Uterus (tissue), 4 donors: ENCODE measurements around the gene SBF2. TPM values are rescaled to one million over a fixed set of nuclear protein-coding genes. Genes with fewer than 3 reads are reported as not detected.

Experiments used
- DNase-seq, 2 donors: peaks; one replicate each; pipeline ENCODE4 v3.0.0-alpha.2; 2019 to 2020
- H3K27ac ChIP-seq, 2 donors: fragments of 200-600 bp; sonication (generic); 1 replicate in 1 of 2; 2 replicates in 1 of 2; pipeline ENCODE4 v1.5.1; 2016 to 2018
- H3K27me3 ChIP-seq, 2 donors: fragments of 200-600 bp; sonication (generic); one replicate each; pipeline ENCODE4 v1.5.1; 2018 to 2019; ENCODE audit warnings: control low read depth in 1 of 2
- H3K36me3 ChIP-seq, 2 donors: fragments of 200-600 bp; sonication (generic); one replicate each; pipeline ENCODE4 v1.5.1; 2019; ENCODE audit warnings: control low read depth in 1 of 2
- H3K4me1 ChIP-seq, 2 donors: fragments of 200-600 bp; sonication (generic); one replicate each; pipeline ENCODE4 v1.5.1; 2018 to 2019; ENCODE audit warnings: control low read depth in 1 of 2
- H3K4me3 ChIP-seq, 2 donors: fragments of 200-600 bp; sonication (generic); 1 replicate in 1 of 2; 2 replicates in 1 of 2; pipeline ENCODE4 v1.5.1; 2018 to 2019; ENCODE audit warnings: mild to moderate bottlenecking in 1 of 2
- H3K9me3 ChIP-seq, 2 donors: fragments of 200-600 bp; sonication (generic); one replicate each; pipeline ENCODE4 v1.5.1; 2019; ENCODE audit warnings: control low read depth in 1 of 2
- CTCF ChIP-seq, 4 experiments: fragments of 200-600 bp in 2 of 4; fragments of 450-650 bp in 2 of 4; sonication (generic) in 2 of 4; IDR thresholded peaks; one replicate each; pipeline ENCODE4 v1.5.1; 2016 to 2019; ENCODE audit warnings: antibody characterized with exemption in 4 of 4, mild to moderate bottlenecking in 2 of 4, moderate library complexity in 1 of 4
- POLR2A ChIP-seq, 2 donors: fragments of 450-650 bp; IDR thresholded peaks; one replicate each; pipeline ENCODE4 v1.6.1; 2016; ENCODE audit warnings: antibody characterized with exemption in 2 of 2, mild to moderate bottlenecking in 1 of 2, moderate library complexity in 1 of 2
- intact Hi-C: fragments of 100-400 bp; cut with DNase I; formaldehyde crosslinking; loops from one replicate; pipeline ENCODE4 v1.15.1; 2023; ENCODE audit warnings: low total_unique reads
- total RNA-seq, 4 donors: library from RNA; depleted of rRNA in 3 of 4; stranded (reverse); fragments of >200 nt in 3 of 4; gene quantifications; one replicate each; pipeline versions ENCODE4 v1.1.0 to v1.2.4, GENCODE V29; 2014 to 2023
- donor health status: DM: yes; HTN: yes; CAD: no.

The SBF2 gene
- total RNA-seq, 4 donors from 2014 or later: 45.0 to 202 (median 98.0) TPM

- DNase-seq: no peak
- no peak for TF ChIP-seq POLR2A (IDR thresholded peaks at IDR 0.05)
- H3K27me3 ChIP-seq: no peaks in the 10 kb centered on the region
Observed at GRCh38 chr11:9823887-9824385, 470.1 kb downstream of the SBF2 start.

GRCh38 chr11:9823439-9823838, 470.6 kb downstream of the SBF2 start:
- H3K4me3 ChIP-seq: no peak overlapping the region
- H3K27me3 ChIP-seq: no peaks in the 10 kb centered on the region
- no peak for DNase-seq
- H3K4me1 ChIP-seq: no peaks in the 10 kb centered on the region
- H3K36me3 ChIP-seq: no peaks in the 10 kb centered on the region
- TF ChIP-seq CTCF (IDR thresholded peaks at IDR 0.05) (no peak), POLR2A (IDR thresholded peaks at IDR 0.05) (no peak)
- H3K27ac ChIP-seq: no peak overlapping the region
- no peaks in the 10 kb centered on the region for H3K9me3 ChIP-seq
- intact Hi-C loops: no loop called here

More at GRCh38 chr11:9823887-9824385, 470.1 kb downstream of the SBF2 start:
- Histone ChIP-seq H3K4me3 (no peak overlapping the region), H3K27ac (no peak overlapping the region), H3K4me1 (no peaks in the 10 kb centered on the region), H3K9me3 (no peaks in the 10 kb centered on the region), H3K36me3 (no peaks in the 10 kb centered on the region)
- intact Hi-C loops: no loop called here

- Histone ChIP-seq H3K4me3 (no peak overlapping the region), H3K36me3 (no peaks in the 10 kb centered on the region), H3K27ac (no peak overlapping the region), H3K4me1 (no peaks in the 10 kb centered on the region), H3K9me3 (no peaks in the 10 kb centered on the region), H3K27me3 (no peaks in the 10 kb centered on the region)
- DNase-seq: no peak
- TF ChIP-seq POLR2A (IDR thresholded peaks at IDR 0.05) (no peak), CTCF (IDR thresholded peaks at IDR 0.05) (no peak)
- intact Hi-C loops: no loop called here
Observed at GRCh38 chr11:9821008-9821752, 472.8 kb downstream of the SBF2 start.

- no peaks in the 10 kb centered on the region for H3K27me3 ChIP-seq
- no peaks in the 10 kb centered on the region for H3K36me3 ChIP-seq
- intact Hi-C loops: no loop called here
- TF ChIP-seq CTCF (IDR thresholded peaks at IDR 0.05) (no peak), POLR2A (IDR thresholded peaks at IDR 0.05) (no peak)
- no peak overlapping the region for H3K27ac ChIP-seq
- no peaks in the 10 kb centered on the region for H3K4me1 ChIP-seq
- H3K4me3 ChIP-seq: no peak overlapping the region
- H3K9me3 ChIP-seq: no peaks in the 10 kb centered on the region
- no peak for DNase-seq
Observed at GRCh38 chr11:9820260-9820659, 473.8 kb downstream of the SBF2 start.

GRCh38 chr11:9817191-9817590, 476.8 kb downstream of the SBF2 start:
- DNase-seq: no peak
- Histone ChIP-seq H3K4me3 (no peak overlapping the region), H3K27me3 (no peaks in the 10 kb centered on the region), H3K27ac (no peak overlapping the region), H3K4me1 (no peaks in the 10 kb centered on the region), H3K9me3 (no peaks in the 10 kb centered on the region), H3K36me3 (no peaks in the 10 kb centered on the region)
- TF ChIP-seq CTCF (IDR thresholded peaks at IDR 0.05) (no peak), POLR2A (IDR thresholded peaks at IDR 0.05) (no peak)
- intact Hi-C loops: no loop called here
